ENCODE data around the gene CBX4. TPM values are rescaled to one million over a fixed set of nuclear protein-coding genes. Genes with fewer than 3 reads are reported as not detected.
"Not testable (repeated sequence)": the region's sequence is repeated elsewhere in the genome, so short reads cannot be mapped to it uniquely, and the experiment has no call there.

CBX4 gene
- total and polyA plus RNA-seq, 2 donors: 8.2 to 14.7 TPM

DNA sequence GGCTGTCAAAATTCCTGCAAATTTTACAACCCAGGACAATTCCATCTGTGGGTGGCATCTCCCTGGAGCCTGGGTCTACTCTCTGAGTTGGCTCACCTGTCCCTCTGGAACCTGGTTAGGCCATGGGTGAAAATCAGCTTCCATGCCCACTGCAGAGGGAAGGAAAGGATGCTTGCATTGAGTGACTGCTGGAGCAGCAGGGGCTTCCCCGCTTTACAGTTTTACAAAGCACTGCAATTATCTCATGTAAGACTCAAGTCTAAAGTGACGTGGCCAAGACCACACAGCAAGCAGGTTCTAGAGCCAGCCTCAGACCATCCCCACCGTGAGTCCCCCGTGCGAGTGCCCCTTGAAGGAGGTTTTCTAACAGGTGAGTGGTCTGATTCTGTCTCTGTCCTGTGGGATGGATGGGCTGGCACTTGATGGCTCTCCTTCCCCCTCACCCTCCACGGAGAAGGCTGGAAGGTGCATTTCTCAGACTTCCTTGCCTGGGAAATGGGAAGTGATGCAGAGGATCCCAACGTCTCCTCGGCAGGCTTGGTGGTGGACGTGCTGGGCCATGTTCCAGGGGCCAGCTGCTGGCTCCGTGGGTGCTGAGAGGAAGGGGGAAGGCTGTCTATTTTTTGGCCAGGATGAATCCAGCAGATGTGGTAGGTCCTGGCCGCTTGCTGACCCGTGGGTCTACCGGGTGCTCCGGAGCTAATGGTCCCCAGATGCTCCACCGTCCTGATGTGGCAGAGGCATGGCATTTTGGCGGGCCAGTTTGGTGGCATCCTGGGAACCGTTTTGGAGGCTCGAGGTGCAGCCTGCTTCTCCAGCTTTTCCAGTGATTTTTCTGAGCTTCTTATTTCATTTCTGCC, 26.3 kb upstream of the CBX4 start:
- WGBS: 59% methylated on average over 18 of the region's 18 CpGs
- Histone ChIP-seq H3K4me1 (ENCODE audit: insufficient read depth) (no peaks in the 10 kb centered on the region), H3K36me3 (ENCODE audit: insufficient read depth) (no peaks in the 10 kb centered on the region), H3K27ac (ENCODE audit: low read depth) (no peak overlapping the region), H3K4me3 (ENCODE audit: low read depth, low read length) (no peak overlapping the region)
- DNase-seq (ENCODE audit: extremely low spot score): no peak

DNA sequence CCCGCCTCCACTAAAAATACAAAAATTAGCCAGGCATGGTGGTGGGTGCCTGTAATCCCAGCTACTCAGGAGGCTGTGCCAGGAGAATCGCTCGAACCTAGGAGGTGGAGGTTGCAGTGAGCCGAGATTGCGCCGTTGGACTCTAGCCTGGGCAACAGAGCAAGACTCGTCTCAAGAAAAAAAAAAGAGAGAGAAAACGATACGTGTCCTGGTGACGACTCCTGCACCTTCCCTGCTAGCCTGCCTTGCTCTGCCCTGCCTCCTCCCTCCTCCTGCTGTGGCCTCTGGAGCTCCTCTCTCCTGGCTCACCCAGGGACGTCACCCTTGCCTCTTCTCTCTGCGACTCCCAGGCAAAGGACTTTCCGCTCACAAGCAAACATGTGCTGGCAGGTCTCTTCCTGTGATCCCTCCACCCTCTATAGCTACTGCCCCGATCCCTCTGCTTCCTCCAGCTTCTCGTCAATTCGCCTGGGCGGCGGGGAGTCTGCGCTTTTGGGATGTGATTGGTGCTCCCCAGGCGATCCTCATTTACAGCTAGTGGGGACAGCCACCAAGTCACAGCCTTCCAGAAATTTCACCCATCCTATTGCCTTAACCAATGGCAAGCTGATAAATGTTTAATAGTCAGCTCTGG, 25.5 kb upstream of the CBX4 start:
- H3K36me3 ChIP-seq (ENCODE audit: insufficient read depth): no peaks in the 10 kb centered on the region
- no peaks in the 10 kb centered on the region for H3K4me1 ChIP-seq (ENCODE audit: insufficient read depth)
- no peak for DNase-seq (ENCODE audit: extremely low spot score)
- H3K4me3 ChIP-seq (ENCODE audit: low read depth, low read length): no peak overlapping the region
- no peak overlapping the region for H3K27ac ChIP-seq (ENCODE audit: low read depth)
- WGBS: 60% methylated on average over 20 of the region's 20 CpGs

DNA sequence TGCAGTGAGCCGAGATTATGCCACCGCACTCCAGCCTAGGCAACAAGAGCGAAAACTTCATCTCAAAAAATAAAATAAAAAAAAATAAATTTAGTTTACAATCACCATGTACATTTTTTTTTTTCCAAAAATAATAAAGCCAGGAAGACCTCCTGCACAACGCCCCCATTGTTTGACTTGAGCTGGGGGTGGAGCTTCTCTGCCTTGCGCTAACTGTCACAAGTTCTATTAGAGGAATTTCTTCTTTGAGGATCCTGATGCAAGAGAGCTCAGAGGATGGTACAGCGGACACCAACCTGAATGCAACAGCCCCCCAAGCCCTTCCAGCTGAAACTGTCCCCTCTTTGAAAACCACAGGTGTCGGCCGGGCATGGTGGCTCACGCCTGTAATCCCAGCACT, 24.9 kb upstream of the CBX4 start:
- no peak for DNase-seq (ENCODE audit: extremely low spot score)
- Histone ChIP-seq H3K4me1 (ENCODE audit: insufficient read depth) (no peaks in the 10 kb centered on the region), H3K36me3 (ENCODE audit: insufficient read depth) (no peaks in the 10 kb centered on the region), H3K27ac (ENCODE audit: low read depth) (no peak overlapping the region), H3K4me3 (ENCODE audit: low read depth, low read length) (no peak overlapping the region)
- 86% methylated on average over 9 of the region's 9 CpGs for WGBS

DNA sequence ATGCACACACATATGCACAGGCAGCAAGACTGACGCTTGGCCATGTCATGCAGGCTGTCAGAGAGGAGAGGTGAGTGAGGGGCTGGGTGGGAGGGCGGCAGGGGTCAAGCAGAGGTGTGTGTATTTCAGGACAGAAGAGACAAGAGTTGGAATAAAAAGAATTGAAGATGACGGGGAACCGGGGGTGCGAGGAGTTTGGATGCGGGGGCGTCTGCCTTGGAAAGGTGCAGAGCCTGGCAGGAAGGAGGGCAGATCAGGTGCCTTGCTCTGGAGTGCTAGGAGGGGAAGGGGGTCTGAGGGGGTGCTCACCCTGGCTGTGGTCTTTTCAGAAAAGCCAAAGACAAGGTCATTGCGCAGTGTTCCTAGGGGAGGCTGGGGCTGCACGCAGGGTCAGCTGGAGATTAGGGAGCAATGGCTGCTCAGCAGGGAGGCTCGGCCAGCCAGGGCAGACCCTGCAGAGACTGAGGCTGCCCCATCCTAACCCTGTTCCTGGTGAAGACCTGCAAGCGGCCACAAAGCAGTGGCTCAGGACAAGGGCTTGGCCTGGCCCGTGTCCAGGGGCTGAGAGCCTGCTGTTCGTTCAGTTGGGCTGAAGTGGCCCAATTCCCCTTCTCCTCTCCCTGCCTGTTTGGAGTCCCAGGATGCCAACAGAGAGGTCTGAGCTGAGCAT, 23.7 kb upstream of the CBX4 start:
- 71% methylated on average over 13 of the region's 13 CpGs for WGBS

DNA sequence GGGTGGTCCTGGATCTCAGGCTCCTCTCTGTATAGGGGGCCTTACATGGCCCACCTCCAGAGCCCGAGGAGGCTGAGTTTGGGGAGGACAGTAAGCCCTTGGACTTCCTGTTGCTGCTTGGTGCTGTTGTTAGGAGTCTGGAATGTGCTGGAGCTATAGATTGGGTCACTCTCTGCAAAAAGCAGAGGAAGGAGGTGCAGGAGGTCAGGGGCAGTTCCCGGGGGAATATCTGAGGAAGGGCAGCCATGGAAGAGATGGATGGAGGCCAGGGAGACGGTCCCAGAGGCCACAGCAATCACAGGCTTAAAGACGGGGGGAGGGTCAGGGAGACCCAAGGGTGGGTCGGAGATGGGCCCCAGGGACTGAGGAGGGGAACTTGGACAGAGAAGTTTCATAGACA, 23.0 kb upstream of the CBX4 start:
- no peak for DNase-seq (ENCODE audit: extremely low spot score)
- Histone ChIP-seq H3K27ac (ENCODE audit: low read depth) (no peak overlapping the region), H3K4me1 (ENCODE audit: insufficient read depth) (no peaks in the 10 kb centered on the region), H3K36me3 (ENCODE audit: insufficient read depth) (no peaks in the 10 kb centered on the region), H3K4me3 (ENCODE audit: low read depth, low read length) (no peak overlapping the region)
- WGBS: 41% methylated on average over 5 of the region's 5 CpGs

More for the DNA sequence above, 23.7 kb upstream of the CBX4 start:
- H3K36me3 ChIP-seq (ENCODE audit: insufficient read depth): no peaks in the 10 kb centered on the region
- no peak overlapping the region for H3K27ac ChIP-seq (ENCODE audit: low read depth)
- no peak for DNase-seq (ENCODE audit: extremely low spot score)
- no peak overlapping the region for H3K4me3 ChIP-seq (ENCODE audit: low read depth, low read length)
- no peaks in the 10 kb centered on the region for H3K4me1 ChIP-seq (ENCODE audit: insufficient read depth)

DNA sequence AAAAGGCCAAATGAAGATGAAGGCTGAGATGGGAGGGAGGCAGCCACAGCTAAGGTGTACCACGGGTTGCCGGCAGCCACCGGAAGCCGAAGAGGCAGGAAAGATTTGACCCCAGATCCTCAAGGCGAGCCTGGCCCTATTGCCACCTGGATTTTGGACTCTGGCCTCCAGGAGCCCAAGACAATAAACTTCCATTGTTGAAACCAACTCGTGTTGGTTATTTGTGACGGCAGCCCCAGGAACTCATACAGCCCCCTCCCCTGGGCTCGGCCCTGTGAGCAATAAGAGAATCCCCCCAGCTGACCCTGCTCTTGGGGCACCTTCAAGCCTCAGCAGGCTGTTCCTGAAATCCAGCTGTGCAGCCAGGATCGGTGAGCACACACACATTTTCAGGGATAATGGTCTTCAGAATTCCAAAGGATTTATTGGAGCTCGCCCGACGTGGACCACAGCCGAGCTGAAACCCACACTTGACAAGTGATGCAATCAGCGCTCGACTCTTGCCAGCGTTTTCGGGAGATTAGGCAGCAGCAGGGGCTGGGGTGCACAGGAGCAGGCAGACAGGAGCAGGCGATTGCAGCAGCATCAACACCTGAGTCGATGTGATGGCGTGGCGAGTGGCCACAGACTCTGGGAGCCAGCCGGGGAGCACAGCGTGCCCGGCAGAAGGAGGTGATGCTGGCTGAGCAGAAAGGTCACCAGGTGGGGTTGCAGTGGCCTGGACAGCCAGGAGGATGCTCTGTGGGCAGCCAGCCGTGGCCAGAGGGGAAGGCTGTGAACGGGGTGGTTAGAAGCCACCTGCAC, 22.4 kb upstream of the CBX4 start:
- no peaks in the 10 kb centered on the region for H3K4me1 ChIP-seq (ENCODE audit: insufficient read depth)
- no peak for DNase-seq (ENCODE audit: extremely low spot score)
- 52% methylated on average over 26 of the region's 26 CpGs for WGBS
- H3K4me3 ChIP-seq (ENCODE audit: low read depth, low read length): no peak overlapping the region
- no peak overlapping the region for H3K27ac ChIP-seq (ENCODE audit: low read depth)
- H3K36me3 ChIP-seq (ENCODE audit: insufficient read depth): no peaks in the 10 kb centered on the region

DNA sequence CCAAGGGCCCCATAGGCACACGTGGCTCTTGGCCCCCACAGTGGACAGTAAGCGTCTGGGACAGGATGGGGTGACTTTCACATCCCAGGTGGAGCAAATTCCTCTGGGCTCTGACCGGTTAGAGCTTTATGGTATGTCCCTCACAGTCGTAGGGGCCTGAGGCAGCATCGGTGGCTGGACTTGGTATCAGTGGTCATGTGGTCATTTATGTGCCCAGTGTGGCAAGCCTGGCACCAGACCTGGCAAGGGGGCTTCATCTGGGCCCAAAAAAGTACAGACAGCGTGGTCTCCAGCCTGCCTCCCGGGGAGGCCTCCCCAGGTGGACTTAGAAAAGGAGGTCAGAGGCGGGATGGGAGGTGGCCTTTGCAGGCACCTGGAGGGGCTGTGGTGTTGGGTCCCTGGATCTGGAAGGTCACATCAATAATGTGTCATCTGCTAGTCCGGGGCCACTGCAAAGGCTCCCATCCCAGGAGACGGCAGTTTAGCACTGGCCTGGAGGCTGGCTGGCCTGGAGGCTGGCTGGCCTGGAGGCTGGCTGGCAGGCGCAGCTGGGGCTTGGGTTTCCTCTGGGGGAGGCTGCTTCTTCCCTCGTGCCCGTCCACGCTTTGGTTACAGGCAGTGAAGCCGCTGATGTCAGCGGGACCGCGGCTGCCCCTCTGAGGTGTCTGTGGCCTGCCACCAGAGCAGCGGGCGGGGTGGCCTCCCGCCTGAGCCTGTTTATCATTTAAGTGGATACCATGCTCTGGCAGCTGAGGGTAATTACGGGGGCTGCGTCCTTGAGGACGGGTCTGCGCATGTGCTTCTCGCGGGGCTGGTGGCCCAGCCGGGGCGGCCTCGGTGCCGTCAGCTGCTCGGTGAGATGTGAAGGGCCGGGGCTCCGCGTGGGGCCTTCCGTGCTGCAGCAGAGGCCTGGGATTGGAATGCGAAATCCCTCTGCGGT, 20.7 kb upstream of the CBX4 start:
- no peak for DNase-seq (ENCODE audit: extremely low spot score)
- Histone ChIP-seq H3K4me1 (ENCODE audit: insufficient read depth) (no peaks in the 10 kb centered on the region), H3K36me3 (ENCODE audit: insufficient read depth) (no peaks in the 10 kb centered on the region), H3K27ac (ENCODE audit: low read depth) (no peak overlapping the region), H3K4me3 (ENCODE audit: low read depth, low read length) (no peak overlapping the region)
- WGBS: 75% methylated on average over 38 of the region's 38 CpGs

DNA sequence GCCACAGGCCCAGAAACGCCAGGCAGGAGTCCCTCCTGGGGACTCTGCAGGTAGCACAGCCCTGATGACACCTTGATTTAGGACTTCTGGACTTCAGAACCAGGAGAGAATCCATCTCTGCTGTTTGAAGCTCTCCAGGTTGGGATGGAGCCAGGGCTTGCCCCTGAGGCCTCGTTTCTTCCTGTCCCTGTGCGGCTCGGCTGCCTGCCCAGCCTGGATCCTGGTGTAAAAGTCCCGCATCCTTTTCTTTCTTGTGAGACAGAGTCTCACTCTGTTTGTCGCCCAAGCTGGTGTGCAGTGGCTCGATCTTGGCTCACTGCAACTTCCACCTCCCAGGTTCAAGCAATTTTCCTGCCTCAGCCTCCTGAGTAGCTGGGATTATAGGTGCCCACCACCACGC, 17.9 kb upstream of the CBX4 start:
- 76% methylated on average over 8 of the region's 8 CpGs for whole genome bisulfite sequencing
- no peak for DNase-seq (ENCODE audit: extremely low spot score)
- H3K36me3 ChIP-seq (ENCODE audit: insufficient read depth): no peaks in the 10 kb centered on the region
- H3K27ac ChIP-seq (ENCODE audit: low read depth): no peak overlapping the region
- H3K4me1 ChIP-seq (ENCODE audit: insufficient read depth): no peaks in the 10 kb centered on the region
- no peak overlapping the region for H3K4me3 ChIP-seq (ENCODE audit: low read depth, low read length)

DNA sequence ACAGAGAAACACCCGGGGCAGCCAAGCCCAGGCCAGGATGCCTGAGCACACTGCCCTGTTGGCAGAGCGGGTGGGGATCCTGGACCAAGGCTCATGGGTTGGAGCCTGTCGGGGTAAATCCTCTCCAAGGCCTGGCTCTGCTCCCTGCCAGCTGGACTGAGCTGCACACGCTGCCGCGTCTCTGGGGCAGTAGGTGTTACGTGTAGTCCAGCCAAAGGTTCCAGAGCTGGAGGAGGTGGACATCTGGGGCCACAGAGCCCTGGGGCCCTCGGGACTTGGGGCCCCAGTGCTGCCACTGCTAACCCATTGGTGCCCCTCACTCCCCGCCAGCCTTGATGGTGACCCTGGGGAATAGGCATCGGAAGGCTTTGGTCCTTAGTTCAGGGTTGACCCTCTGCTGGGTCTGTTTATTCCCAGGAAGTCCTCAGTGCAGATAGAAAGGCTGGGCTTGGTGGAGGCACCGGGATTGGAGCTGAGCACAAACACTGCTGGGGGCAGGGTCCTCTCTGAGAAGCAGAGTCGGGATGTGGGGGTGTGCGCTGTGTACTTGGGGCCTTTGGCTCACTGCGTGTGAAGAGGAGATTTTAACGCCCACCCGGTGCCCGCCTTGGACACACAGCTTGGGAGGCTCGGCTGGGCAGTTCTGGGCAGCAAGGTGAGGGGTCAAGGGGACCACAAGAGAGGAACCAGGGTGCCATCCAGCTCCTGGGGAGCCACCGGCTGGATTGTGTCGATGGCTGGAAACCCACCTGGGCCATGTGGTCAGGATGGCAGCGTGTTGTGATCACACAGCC, 16.3 kb upstream of the CBX4 start:
- H3K36me3 ChIP-seq (ENCODE audit: insufficient read depth): no peaks in the 10 kb centered on the region
- H3K27ac ChIP-seq (ENCODE audit: low read depth): no peak overlapping the region
- whole genome bisulfite sequencing: 82% methylated on average over 21 of the region's 21 CpGs
- DNase-seq (ENCODE audit: extremely low spot score): no peak
- H3K4me3 ChIP-seq (ENCODE audit: low read depth, low read length): no peak overlapping the region
- H3K4me1 ChIP-seq (ENCODE audit: insufficient read depth): no peaks in the 10 kb centered on the region

DNA sequence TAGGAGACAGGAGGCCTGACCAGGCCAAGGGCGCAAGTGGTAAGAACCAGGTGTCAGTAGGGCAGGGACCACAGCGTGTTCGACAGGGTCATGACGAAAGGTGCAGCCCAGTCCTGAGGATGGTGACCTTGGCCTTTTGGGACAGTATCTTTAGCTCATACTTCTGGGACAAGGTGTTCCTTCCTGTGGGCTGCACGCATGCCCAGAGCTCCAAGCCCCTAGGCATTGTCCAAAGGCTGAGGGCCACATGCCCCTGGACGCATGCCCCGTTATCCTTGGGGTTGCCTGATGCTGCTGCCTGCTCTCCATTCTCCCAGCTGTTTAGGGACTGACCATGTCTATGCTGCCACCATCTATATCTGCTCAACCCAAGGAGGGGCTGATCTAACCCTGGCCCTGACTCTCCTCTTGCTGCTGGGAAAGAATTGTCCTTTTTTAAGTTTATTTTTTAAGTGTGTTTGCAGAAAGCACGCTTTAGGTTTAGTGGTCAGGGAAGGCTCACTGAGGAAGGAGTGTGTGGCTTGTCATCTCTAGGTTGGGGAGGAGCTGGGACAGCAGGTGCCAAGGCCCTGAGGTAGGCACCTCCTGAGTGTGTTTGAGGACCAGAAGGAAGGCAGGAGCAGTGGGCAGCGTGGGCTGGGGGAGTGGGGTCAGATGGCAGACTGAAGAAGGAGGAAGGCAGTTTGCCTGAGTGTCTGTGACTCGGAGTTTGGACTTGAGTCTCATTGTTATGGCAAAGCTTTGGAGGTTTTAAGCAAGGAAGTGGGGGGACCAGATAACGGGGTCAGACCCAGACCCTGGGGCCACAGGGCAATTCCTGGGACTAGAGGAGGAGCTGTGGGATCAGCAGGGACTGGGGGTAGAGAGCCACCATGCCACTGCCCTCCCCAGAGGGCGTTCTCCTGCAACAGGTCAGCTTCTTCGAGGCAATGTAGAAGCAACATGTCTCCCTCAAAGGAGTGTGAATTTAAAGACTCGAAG, 15.1 kb upstream of the CBX4 start:
- DNase-seq (ENCODE audit: extremely low spot score): no peak
- Histone ChIP-seq H3K4me1 (ENCODE audit: insufficient read depth) (no peaks in the 10 kb centered on the region), H3K27ac (ENCODE audit: low read depth) (no peak overlapping the region), H3K36me3 (ENCODE audit: insufficient read depth) (no peaks in the 10 kb centered on the region), H3K4me3 (ENCODE audit: low read depth, low read length) (no peak overlapping the region)
- WGBS: 87% methylated on average over 14 of the region's 14 CpGs

DNA sequence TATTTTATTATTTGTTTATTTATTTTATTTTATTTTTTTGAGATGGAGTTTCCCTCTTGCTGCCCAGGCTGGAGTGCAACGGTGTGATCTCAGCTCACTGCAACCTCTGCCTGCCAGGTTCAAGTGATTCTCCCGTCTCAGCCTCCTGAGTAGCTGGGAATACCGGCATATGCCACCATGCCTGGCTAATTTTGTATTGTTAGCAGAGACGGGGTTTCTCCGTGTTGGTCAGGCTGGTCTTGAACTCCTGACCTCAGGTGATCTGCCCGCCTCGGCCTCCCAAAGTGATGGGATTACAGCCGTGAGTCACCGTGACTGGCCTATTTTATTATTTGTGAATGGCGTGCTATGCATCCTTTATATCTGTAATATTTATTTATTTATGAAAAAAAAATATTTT, 13.9 kb upstream of the CBX4 start:
- DNase-seq (ENCODE audit: extremely low spot score); H3K27ac ChIP-seq (ENCODE audit: low read depth); H3K4me3 ChIP-seq (ENCODE audit: low read depth, low read length); H3K4me1 ChIP-seq (ENCODE audit: insufficient read depth); H3K36me3 ChIP-seq (ENCODE audit: insufficient read depth): not testable (repeated sequence)
- WGBS: 84% methylated on average over 10 of the region's 10 CpGs

All from urinary bladder (tissue), 4 donors.